ENCODE results near the gene PRDM7.
"Not testable (repeated sequence)": the region's sequence is repeated elsewhere in the genome, so short reads cannot be mapped to it uniquely, and the experiment has no call there.

PRDM7 gene

DNA sequence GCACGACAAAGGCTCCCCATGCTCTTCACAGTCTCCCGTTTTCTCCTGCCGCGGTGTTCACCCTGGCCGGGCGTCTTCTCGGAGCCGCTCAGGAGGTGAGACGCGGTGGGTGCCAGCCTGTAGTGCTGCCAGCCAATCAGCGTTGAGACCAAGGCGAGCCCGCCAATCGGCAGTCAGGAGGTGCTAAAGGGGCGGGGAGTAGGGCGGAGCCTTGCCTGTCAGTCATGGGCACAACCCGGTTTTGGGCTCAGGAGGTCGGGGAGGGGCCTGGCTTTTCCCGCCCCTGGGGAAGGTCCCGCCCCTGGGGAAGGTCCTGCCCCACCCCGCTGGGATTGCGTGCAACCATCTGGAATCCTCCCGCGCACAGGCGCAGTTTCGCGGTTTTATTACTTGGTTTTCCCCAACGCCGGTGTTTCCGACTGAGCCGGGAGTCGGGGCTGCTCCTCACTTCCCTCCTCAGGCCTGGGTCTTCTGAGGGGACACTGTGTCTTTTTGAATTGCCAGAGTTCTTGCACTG lies at the start of gene PRDM7:
Gene PRDM7, minus strand, starts transcription at position 92 of the 517 bp plus-strand sequence. CDS start 1,421 bp downstream, outside the sequence.
- DNase-seq = peak; percentile 99 to 100

DNA sequence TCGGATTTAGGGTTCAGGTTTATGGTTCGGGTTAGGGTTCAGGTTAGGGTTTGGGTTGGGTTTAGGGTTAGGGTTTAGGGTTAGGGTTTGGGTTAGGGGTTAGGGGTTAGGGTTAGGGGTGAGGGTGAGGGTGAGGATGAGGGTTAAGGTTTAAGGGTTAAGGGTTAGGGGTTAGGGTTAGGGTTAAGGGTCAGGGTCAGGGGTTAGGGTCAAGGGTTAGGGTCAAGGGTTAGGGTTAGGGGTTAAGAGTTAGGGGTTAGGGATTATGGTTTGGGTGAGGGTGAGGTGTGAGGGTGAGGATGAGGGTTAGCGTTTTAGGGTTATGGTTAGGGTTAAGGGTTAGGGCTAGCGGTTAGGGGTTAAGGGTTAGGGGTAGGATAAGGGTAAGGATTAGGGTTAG lies 44.7 kb upstream of the PRDM7 start:
- not testable (repeated sequence) for DNase-seq

DNA sequence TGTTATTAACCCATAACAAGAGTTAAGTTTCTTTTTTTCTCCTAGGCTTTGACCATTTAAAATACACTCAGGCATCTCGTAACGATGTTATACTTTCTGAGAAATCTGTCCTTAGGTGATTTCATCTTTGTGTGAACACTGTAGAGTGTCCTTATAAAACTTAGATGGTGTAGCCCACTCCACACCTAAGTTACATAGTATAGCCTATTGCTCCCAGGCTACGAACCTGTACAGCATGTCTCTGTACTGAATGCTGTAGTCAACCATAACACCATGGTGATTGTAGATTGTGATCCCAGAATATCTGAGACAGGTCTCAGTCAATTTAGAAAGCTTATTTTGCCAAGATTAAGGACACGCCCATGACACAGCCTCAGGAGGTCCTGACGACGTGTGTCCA lies 30.5 kb upstream of the PRDM7 start:
- not testable (repeated sequence) for DNase-seq

DNA sequence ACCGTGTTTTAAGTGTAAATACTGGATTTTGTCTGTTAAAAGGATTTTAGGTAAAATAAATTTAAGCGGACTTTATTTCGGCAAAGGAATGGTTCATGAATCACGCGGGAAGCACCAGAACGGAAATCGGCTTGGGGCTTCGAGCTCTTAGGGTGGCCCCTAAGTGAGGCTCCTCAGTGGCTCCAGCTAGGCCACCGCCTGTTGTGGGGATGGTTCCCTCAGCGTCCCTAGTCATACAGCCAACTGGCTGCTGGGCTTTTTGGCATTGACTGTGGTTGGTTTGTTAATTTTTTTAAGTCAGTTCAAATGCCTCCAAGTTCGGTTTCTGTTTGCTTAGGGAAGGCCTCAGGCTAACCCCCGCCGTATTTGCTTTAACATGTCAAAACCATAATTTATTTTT lies 29.9 kb upstream of the PRDM7 start:
- DNase-seq = not testable (repeated sequence)

DNA sequence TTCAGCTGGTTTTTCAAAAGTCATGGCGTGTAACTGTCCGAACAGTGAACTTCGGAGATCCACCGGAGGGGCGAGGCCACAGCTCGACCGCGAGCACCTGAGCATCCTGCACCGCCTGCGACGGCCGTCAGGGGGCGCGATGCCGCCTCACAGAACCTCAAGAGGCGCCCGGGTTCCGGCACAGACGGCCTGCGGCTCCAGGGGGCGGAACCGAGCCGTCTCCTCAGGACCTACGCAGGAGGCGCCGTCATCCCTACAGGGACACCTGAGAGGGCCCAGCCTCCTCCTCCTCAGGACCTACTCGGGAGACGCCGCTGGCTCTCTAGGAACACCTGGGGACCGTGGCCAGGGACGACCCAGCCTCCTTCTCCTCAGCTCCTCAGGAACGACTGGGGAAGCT lies 29.1 kb upstream of the PRDM7 start:
- peak; percentile 86 to 90 for DNase-seq

DNA sequence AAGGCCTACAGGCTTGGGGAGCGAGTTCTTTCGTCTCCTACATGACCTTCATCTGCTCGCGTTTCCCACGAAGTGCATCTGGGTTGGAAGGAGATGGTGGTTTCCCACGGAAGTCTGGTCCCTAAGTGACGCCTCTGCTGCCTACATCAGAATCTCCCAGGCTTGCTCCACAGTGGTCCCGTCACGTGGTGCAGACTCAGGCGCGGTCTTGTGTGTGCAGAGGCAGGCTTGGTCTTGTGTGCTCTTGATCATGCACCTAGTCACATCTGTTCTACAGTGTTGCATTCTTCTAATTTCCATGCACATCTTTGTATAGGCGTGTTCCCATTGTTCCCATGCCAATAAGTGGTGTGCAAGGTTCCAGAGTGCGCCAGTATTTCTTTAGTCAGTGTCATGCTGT lies 27.6 kb upstream of the PRDM7 start:
- not testable (repeated sequence) for DNase-seq

DNA sequence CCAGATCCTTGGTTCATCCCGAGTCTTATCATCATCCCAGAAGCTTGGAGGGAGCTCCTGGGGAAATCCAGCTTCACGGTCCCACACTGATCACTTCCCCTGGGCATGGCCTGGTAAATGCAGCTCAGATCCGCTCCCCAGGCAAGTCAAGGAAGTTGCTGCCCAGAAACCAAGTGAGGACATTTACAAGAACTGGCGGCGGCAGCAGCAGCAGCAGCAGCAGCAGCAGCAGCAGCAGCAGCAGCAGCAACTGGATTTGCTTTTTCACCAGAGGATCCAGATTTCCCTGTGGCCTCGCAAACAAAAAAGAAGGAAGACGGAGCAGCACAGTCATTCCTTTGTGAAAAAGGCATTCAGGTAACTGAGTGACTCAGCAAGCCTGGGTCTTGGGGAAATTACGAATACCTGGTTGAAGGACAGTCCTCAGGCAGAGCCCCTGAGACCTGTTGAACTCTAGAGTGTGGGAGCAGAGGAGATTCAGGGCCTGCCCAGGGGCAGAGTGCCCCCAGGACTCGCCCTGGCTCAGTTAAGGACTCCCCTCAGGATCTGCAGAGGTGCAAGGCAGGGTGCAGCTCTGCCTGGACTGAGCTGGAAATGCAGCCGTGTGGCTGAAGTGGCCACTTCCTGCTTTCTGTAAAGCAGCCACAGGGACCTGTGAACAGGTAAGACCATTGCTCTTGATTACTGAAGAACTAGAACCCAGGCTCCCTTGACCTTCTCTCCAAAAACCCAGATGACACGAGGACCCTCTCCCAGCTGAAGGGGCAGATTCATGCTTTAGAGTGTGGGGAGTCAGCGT lies 25.2 kb upstream of the PRDM7 start:
- not testable (repeated sequence) for DNase-seq

DNA sequence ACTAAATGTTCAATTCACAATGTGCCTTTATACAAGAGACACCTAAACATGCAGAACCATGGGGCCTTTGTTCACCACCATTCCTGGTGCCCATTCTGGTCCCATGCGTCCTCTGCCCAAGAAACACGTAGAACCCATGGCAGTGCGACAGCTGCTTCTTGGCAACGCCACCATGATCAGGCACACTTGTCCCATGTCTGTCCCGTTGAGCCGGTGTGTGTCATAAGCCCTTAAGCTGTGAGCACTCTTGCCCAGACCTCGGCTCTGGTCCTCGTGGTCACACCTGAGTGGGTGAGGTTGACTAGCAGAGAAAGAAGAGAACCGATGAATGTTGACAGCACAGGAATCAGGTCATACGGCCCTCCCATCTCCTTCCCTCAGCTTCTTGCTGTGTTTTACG lies 24.2 kb upstream of the PRDM7 start:
- DNase-seq = not testable (repeated sequence)

DNA sequence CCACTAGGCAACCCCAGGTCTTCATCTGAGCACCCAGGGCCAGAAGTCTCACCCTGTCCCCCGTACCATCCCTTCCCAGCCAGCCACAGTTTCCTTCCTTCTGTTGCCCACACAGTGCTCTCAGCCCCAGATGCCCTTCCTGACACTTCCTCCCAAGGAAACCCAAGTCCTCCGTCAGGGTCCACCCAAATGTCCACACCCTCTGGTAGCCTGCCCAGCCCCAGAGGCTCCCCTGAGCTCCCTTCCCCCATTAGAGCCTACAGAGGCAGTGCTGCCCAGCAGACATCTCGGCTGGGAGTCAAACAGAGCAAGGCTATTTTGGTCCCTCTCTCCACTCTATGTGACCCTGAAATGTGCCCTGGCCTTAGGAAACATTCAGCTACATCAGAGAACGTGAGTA lies 23.7 kb upstream of the PRDM7 start:
- not testable (repeated sequence) for DNase-seq

DNA sequence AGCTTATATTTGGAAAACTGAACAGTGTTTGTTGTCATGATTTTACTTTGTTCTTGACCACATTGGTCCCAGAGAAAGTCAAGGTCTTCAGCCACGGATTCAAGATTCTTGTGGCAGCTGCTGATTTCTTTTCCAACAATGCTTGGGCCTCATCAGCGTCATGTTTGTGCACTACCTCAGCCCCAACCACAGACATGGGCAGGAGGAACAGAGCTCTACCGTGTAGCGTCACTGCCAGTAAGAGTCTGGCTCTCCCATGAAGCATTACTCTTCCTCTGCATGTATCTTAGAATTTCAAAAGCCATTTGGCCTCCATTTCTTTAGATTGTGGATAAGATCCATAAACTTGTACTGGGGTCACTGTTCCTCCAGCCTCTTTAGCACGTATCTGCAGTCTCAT lies 23.1 kb upstream of the PRDM7 start:
- DNase-seq = not testable (repeated sequence)

DNA sequence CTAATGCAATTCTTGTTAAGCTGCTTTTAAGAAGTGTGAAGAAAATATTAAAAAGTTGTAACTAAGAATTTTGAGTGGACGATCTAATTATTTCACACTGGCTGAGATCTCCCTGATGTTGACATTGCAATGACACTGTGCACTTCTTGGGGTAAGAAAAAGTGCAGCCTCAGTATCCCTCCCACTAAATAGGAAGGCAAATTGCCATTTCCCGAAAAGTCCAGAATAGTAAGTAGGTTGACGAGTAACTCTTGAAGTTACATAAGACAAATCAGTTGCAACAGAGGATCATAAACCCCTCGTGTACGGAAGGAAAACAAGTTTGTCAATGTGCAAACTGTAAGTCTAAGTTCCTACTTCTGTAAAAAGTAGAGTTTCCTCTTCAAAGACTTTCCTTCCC lies 21.8 kb upstream of the PRDM7 start:
- DNase-seq = not testable (repeated sequence)

DNA sequence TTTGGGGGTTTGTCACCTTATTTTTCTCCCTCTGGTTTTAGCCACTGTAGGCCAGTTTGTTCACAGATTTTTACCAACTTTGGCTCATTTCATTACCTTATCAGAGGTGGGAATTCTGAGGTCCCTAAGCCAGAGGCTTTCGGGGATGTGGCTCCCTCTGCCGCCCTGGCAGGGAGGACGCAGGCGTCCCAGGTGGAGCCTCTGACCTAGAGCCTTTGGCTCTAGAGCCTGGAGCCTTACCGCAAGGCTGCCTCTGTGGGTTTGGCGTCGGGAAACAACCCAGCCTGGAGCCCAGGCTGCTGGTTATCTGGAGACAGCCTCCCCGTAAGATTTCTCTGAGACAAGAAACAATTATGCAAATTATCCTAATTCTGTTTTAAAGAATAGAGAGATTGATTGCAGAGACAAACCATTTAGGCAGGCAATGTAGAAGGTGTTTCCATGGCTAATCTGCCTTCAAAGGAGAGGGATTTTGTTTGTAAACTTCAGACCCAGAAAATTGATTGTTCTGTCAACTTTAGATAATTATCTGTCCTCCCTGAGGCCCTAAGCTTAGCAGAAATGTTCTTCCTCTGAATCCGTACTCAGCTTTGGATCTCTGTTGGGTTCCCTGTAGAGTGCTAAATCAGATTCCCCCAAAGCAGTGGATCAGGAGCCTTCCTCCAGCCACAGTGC lies 20.0 kb upstream of the PRDM7 start:
- DNase-seq = not testable (repeated sequence)

DNA sequence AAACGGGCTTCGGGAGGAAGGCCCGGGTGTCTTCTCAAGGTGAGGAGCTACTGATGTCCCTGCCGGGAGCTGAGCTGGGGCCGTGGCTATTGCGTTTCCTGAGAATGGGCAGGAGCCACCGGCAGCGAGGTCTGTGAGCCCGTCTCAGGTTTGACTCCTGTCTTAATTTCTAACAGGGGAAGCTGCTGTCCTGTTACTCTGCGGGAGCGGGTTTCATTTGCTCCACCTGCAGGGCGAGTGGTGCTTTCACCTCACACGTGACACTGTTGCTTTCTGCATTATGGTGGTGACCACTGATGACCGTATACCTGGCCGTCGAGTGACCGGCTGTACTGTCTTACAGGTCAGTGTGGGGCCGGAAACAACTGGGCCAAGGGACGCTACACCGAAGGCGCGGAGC lies 17.7 kb upstream of the PRDM7 start:
- not testable (repeated sequence) for DNase-seq

DNA sequence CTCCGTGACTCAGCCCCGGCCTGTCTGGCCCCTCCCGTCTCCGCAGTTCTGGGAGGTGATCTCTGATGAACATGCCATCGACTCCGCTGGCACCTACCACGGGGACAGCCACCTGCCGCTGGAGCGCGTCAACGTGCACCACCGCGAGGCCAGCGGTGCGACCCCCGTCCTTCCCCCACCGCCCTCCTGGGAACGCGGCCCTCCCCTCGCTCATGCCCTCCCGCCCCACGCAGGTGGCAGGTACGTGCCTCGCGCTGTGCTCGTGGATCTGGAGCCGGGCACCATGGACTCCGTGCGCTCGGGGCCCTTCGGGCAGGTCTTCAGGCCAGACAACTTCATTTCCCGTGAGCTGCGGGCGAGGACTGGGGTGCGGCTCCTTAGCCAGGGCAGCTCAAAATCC lies 17.2 kb upstream of the PRDM7 start:
- not testable (repeated sequence) for DNase-seq

DNA sequence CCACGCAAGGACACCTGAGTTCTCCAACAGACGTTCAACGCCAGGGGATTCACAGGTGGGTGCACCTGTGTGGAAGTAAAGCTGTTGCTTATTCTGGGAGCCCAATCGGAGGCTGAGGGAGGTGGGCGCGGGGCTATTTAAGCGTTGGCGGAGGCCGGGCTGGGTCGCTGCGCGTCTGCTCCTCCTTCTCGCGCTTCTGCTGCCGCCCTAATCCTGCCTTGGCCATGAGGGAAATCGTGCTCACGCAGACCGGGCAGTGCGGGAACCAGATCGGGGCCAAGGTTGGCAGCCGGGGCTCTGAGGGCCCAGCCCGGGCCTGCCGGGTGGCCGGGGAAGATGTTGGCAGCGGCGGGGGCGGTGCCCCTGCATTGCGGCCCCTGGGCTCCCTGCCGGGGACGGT lies 16.7 kb upstream of the PRDM7 start:
- DNase-seq = not testable (repeated sequence)

DNA sequence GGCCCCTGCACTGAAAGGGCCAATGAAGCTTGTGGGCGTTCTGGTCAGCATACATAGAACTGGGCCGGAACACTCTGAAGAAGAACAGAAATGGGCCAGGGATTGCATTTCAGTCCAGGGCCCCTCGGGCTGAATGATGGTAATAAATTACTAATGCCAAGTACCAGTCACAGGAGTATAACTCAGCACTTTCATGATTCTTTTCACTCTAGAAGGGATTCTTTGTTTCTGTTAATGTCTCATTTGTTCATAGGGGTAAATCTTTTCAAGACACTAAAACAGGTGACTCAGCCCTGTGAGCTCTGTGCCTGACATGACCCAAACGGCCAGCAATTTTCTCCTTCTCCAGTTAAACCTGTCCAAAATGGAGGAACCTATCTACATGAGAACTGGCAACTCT lies 15.7 kb upstream of the PRDM7 start:
- not testable (repeated sequence) for DNase-seq

DNA sequence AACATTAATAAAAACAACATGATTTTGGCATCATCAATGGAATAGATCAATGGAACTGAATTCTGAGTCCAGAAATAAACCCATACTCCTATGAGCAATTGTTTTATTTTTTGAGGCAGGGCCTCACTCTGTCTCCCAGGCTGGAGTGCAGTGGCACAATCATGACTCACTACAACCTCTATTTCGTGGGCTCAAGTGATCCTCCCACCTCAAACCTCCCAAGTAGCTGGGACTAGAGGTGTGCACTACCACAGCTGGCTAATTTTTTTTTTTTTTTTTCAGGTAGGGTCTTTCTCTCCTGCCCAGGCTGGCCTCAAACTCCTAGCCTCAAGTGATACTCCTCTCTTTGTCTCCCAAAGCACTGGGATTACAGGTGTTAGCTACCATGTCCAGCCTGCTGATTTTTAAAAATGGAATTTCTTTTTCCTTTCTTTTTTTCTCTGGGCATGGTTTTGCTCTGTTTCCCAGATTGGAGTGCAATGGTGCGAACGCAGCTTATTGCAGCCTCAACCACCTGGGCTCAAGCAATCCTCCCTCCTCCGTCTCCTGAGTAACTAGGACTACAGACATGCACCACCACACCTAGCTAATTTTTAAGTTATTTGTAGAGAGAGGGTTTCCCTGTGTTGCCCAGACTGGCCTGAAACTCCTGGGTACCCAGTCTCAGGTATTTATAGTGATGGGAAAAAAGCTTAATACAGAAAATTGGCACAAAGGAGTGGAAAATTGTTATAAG lies 7.3 kb upstream of the PRDM7 start:
- DNase-seq = no peak

DNA sequence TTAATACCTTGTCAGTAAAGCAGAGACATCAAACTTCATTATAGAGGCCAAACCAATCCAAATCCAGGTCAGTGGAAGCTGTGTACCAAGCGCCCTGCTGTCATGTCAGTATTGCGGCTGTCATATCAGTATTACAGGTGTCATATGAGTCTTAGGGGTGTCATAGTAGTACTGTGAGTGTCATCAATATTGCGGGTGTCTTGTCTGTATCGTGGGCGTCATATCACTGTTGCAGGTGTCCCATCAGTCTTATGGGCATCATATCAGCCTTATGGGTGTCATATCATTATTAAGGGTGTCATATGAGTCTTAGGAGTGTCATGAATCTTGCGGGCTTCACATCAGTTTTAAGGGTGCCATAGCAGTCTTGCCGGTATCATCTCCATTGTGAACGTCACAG lies 6.0 kb upstream of the PRDM7 start:
- peak; percentile 26 for DNase-seq

DNA sequence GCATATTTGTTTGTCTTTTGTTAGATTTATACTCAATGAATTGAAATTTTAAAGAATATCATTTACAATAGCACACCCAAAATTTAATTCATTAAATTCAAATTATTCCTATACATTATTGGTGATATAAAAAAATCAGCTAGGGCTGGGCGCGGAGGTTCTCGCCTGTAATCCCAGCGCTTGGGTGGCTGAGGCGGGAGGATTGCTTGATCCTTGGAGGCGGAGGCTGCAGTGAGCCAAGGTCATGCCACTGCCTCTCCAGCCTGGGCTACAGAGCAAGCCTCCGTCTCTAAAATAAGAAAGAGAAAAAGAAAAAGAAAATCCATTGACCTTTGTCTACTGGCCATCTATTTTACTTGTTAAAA lies 4.5 kb upstream of the PRDM7 start:
- peak in 1 of 2 experiments; percentile 23 for DNase-seq

DNA sequence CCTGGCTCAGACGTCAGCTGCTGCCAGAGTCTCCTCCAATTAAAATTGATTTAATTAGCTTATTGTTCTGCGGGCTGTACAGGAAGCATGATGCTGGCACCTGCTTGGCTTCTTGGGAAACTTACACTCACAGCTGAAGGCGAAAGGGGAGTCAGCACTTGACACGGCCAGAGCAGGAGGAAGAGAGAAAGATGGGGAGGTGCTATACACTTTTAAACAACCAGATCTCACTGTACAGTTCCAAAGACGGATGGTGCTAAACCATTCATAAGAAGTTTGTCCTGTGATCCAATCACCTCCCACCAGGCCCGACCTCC lies 1.4 kb upstream of the PRDM7 start:
- no peak for DNase-seq

DNA sequence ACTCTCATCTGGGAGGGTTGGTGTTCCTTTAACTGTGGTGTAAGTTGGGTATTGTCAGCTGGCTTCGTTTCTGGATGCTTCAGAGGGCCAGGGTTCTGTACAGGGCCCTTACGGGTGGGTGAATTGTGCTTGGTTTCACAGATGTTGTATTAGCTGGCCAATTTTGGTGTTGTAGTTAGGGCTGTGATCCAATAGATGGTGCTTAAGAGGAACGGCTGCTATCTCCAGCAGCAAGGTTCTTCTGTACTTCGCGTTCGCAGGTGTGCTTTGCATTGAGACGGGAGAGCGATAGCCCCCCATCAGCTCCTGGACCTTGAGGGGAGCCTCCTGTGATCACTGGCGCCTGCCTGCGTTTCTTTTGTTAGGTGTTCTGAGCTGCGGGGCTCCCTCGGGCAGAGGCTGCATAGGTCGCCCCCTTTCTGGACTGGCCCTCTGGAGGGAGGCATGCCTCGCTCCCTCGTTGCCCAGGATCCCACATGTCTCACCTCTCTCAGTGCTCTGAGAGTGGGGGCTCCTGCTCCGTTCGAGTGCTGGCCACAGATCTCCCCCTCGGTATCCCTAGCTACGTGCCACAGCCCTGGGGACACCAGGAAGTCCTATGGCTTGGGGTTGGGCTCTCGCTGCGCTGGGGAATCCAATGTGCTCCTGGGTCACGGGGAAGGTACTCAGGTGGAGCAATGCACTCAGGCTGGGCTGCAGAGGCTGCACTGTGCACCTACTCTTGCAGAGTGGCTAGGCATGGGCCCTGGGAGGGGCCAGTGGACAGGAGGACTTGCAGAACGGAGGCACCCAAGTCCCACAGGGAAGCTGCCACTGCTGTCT lies 837 bp upstream of the PRDM7 start:
- no peak for DNase-seq

DNA sequence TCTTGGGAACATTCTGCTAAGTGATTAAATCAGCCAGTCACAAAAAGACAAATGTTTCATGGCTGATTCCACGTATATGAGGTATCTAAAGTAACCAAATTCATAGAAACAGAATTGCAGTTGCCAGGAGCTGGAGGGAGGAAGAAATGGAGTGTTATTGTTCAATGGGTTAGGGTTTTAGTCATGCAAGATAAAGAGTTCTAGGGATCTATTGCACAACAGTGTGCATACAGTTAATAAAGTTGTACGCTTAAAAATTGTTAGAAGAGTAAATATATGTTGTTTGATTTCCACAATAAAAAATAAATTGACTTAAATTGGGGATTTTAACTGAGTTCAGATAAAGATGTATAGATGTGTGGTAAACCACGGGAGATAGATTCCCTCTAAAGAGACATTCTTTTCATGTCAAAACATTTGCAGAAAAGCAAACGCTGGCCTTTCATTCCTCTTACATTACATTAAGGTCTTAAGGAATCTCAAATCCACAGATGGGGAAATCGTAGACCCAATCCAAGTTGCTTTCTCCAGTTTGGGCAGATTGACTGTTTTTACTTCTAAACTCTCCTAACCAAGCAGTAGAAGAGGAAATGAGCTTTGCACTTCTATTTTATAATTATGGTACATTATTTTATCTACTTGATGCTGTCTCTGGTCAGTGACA lies 4.6 kb downstream of the PRDM7 start:
- no peak for DNase-seq

Measured in activated T-cell treated with anti-CD3 and anti-CD28 coated beads, Interleukin-2, amount 50 U/mL, for 48 hours (primary cell).